BJ (cell line): ENCODE data around the gene PALLD. TPM values are rescaled to one million over a fixed set of nuclear protein-coding genes. Genes with fewer than 3 reads are reported as not detected.

Source experiments
- CTCF ChIA-PET: fragments of 350-600 bp; formaldehyde crosslinking; extraction: SDS; loops from one replicate; lab custom pipeline; 2021; ENCODE audit warnings: antibody characterized with exemption, inconsistent platforms; lab: Yijun Ruan, JAX
- POLR2A ChIA-PET: fragments of 300-600 bp; sonication (Branson Sonifier 250); formaldehyde crosslinking; extraction: SDS; loops from one replicate; lab custom pipeline; 2021; ENCODE audit warnings: antibody characterized with exemption; lab: Charles Lee
- DNase-seq: peaks from one replicate; pipeline ENCODE4 v3.0.0-alpha.2; 2011; ENCODE audit warnings: low read depth
- H3K27me3 ChIP-seq: 2 replicates; pipeline ENCODE4 v1.6.0; 2011; ENCODE audit warnings: low read length; ENCODE audit not compliant: control insufficient read depth, insufficient read depth
- H3K36me3 ChIP-seq: 2 replicates; pipeline ENCODE4 v1.5.1; 2011; ENCODE audit warnings: low read length; ENCODE audit not compliant: control insufficient read depth, insufficient read depth
- H3K4me3 ChIP-seq: 2 replicates; pipeline ENCODE4 v1.5.1; 2011; ENCODE audit warnings: low read depth, mild to moderate bottlenecking, control low read depth, low read length
- CTCF ChIP-seq: IDR thresholded peaks from 2 replicates; pipeline ENCODE4 v1.5.1; 2011; ENCODE audit warnings: low read depth, mild to moderate bottlenecking, control low read depth, inconsistent platforms, low read length, moderate library complexity; ENCODE audit not compliant: insufficient read depth
- polyA plus RNA-seq: library from polyadenylated mRNA; depleted of rRNA; stranded (reverse); fragments of >200 nt; gene quantifications from 2 replicates; pipeline ENCODE4 v1.2.3, GENCODE V29; 2011

Gene PALLD
- polyA plus RNA-seq, 1 experiment = 30.3 TPM

- no peak overlapping the region for H3K4me3 ChIP-seq
- no peak for DNase-seq
- CTCF ChIA-PET = no interaction called here
- POLR2A ChIA-PET = no interaction called here
- no peaks in the 10 kb centered on the region for H3K27me3 ChIP-seq
- H3K36me3 ChIP-seq = no peaks in the 10 kb centered on the region
- no peak for TF ChIP-seq CTCF
Observed at GRCh38 chr4:168793542-168793941, 296.7 kb downstream of the PALLD start.

GRCh38 chr4:168794092-168794707, 297.3 kb downstream of the PALLD start:
- POLR2A ChIA-PET = no interaction called here
- no peaks in the 10 kb centered on the region for H3K27me3 ChIP-seq
- no peak overlapping the region for H3K4me3 ChIP-seq
- no peak for TF ChIP-seq CTCF
- CTCF ChIA-PET = no interaction called here
- no peaks in the 10 kb centered on the region for H3K36me3 ChIP-seq
- no peak for DNase-seq

- Histone ChIP-seq H3K4me3 (no peak overlapping the region), H3K36me3 (no peaks in the 10 kb centered on the region), H3K27me3 (no peaks in the 10 kb centered on the region)
- no peak for DNase-seq
- POLR2A ChIA-PET = no interaction called here
- CTCF ChIA-PET = interaction anchor here (0.6 kb wide), 1 partner anchor 49 kb away, joined by 4 read pairs; no protein-coding TSS in a partner anchor
- TF ChIP-seq CTCF = no peak
Observed at GRCh38 chr4:168794881-168795280, 298.0 kb downstream of the PALLD start.

- no peak for DNase-seq
- no peak for TF ChIP-seq CTCF
- H3K27me3 ChIP-seq = no peaks in the 10 kb centered on the region
- H3K36me3 ChIP-seq = no peaks in the 10 kb centered on the region
- ChIA-PET CTCF (interaction anchor here (0.6 kb wide), 2 partner anchors 34 to 48 kb away, joined by 3 to 4 read pairs; no protein-coding TSS in a partner anchor), POLR2A (no interaction called here)
- no peak overlapping the region for H3K4me3 ChIP-seq
Observed at GRCh38 chr4:168795346-168795745, 298.5 kb downstream of the PALLD start.

GRCh38 chr4:168796362-168797106, 299.7 kb downstream of the PALLD start:
- no peak for DNase-seq

More at GRCh38 chr4:168796362-168797106, 299.7 kb downstream of the PALLD start:
- ChIA-PET POLR2A (interaction anchor here (0.6 kb wide), 1 partner anchor 166 kb away, joined by 3 read pairs; no protein-coding TSS in a partner anchor), CTCF (no interaction called here)
- TF ChIP-seq CTCF = no peak
- no peaks in the 10 kb centered on the region for H3K36me3 ChIP-seq
- H3K27me3 ChIP-seq = no peaks in the 10 kb centered on the region
- no peak overlapping the region for H3K4me3 ChIP-seq
